GM10248 (cell line): Measurements from ENCODE around the gene SGCA.

ENCODE experiments used
- CTCF ChIA-PET: fragments of 300-600 bp; sonication (Branson Sonifier 250); formaldehyde crosslinking; extraction: SDS; loops from one replicate; lab custom pipeline; 2021; ENCODE audit warnings: antibody characterized with exemption; lab: Yijun Ruan, JAX
- POLR2A ChIA-PET: fragments of 350-650 bp; sonication (Branson Sonifier 250); formaldehyde crosslinking; extraction: SDS; loops from one replicate; lab custom pipeline; 2020; ENCODE audit warnings: antibody characterized with exemption; lab: Yijun Ruan, JAX
- DNase-seq: peaks from one replicate; pipeline ENCODE4 v3.0.0; 2012; ENCODE audit errors: extremely low spot score
- TF ChIP-seq, protein P1 (sequence below): IDR thresholded peaks from 2 replicates; pipeline ENCODE4 v1.5.1; 2012; ENCODE audit warnings: mild to moderate bottlenecking, low read depth; ENCODE audit errors: extremely low read depth, missing control alignments, control extremely low read depth

Gene SGCA

DNA sequence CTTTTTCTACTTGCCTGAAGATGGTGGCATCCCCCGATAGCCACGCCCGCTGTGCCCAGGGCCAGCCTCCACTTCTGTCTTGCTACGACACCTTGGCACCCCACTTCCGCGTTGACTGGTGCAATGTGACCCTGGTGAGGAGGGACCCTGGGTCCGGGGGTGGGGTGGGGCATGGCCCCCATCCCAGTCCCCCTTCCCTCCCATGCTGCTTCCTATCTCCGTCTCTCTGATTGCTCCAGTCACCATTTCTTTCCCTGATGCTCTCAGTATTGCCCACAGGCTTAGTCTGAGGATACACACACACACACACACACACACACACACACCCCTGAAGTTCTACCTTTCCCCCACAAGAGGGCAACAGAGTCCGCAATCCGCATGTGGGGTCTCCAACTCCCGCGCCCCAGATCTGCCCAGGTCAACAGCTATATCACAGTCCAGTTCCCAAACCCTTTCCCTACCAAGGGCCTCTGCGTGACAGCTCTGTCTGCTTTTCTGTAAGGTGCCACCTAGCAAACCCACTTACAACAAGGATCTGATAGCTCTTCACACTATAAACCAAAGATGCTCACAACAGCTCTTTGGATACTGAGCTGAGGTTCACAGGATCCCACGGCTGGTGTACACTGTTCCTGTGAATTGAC is 3.4 kb downstream of the SGCA start:
- ChIA-PET CTCF (interaction anchor here (0.7 to 6.4 kb wide), 43 partner anchors 8 to 177 kb away, joined by 3 to 107 read pairs (median 6); partner anchors contain the start of genes COL1A1, PPP1R9B, TMEM92 and XYLT2), POLR2A (no interaction called here)
- peak; percentile 75 for DNase-seq
- TF ChIP-seq, protein P1, sequence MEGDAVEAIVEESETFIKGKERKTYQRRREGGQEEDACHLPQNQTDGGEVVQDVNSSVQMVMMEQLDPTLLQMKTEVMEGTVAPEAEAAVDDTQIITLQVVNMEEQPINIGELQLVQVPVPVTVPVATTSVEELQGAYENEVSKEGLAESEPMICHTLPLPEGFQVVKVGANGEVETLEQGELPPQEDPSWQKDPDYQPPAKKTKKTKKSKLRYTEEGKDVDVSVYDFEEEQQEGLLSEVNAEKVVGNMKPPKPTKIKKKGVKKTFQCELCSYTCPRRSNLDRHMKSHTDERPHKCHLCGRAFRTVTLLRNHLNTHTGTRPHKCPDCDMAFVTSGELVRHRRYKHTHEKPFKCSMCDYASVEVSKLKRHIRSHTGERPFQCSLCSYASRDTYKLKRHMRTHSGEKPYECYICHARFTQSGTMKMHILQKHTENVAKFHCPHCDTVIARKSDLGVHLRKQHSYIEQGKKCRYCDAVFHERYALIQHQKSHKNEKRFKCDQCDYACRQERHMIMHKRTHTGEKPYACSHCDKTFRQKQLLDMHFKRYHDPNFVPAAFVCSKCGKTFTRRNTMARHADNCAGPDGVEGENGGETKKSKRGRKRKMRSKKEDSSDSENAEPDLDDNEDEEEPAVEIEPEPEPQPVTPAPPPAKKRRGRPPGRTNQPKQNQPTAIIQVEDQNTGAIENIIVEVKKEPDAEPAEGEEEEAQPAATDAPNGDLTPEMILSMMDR: peak; percentile 84

DNA sequence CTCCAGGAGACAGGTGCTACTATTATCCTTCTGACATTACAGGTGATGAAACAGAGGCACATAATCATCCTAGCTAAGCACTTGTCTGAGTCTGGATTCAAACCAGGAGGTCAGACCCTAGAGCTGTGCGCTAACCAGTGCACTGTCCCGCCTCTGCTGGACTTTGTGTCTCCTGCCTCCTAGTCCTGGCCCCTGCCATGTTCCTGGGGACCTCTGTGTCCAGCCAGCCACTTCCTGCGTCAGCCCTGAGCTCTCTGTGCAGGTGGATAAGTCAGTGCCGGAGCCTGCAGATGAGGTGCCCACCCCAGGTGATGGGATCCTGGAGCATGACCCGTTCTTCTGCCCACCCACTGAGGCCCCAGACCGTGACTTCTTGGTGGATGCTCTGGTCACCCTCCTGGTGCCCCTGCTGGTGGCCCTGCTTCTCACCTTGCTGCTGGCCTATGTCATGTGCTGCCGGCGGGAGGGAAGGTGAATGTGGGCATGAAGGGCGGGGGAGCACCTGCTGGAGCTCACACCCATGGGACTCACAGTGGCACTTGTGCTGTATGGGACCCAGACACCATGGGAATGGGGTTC is 4.2 kb downstream of the SGCA start:
- DNase-seq: no peak
- CTCF ChIA-PET: interaction anchor here (0.7 to 6.4 kb wide), 43 partner anchors 8 to 192 kb away, joined by 3 to 107 read pairs (median 6); partner anchors contain the start of genes COL1A1, PPP1R9B, TMEM92 and XYLT2
- POLR2A ChIA-PET: no interaction called here

DNA sequence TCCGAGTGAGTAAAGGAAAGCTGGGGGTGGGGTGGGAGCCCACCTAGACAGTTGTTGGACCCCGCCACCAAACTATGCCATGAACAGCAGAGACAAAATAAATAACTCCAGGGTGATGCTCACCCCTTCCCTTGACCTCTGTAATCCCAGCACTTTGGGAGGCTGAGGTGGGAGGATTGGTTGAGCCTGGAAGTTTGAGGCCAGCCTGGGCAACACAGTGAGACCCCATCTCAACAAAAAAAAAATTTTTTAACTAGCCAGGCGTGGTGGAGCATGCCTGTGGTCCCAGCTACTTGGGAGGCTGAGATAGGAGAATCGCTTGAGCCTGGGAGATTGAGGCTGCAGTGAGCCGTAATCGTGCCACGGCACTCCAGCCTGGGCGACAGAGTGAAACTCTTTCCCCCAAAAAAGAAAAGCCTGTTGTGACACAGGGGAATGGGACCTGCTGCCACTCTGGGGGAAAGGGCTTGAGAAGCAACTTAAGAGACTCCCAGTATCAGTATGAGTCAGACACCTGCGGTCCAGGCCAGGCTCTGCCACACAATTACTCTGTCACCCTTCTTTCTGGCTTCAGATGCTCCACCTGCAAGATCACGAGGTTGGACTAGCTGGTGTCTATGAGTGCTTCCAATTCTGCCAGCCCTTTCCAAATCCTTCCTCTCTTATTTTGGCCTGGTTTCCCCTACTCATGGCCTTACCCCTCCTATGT is 5.0 kb downstream of the SGCA start:
- TF ChIP-seq, protein P1: no peak
- CTCF ChIA-PET: interaction anchor here (0.9 to 6.4 kb wide), 19 partner anchors 7 to 192 kb away, joined by 3 to 107 read pairs (median 16); partner anchors contain the start of genes COL1A1, PPP1R9B and TMEM92
- POLR2A ChIA-PET: no interaction called here
- peak; percentile 73 for DNase-seq

More for the DNA sequence above, 4.2 kb downstream of the SGCA start:
- TF ChIP-seq, protein P1: no peak

DNA sequence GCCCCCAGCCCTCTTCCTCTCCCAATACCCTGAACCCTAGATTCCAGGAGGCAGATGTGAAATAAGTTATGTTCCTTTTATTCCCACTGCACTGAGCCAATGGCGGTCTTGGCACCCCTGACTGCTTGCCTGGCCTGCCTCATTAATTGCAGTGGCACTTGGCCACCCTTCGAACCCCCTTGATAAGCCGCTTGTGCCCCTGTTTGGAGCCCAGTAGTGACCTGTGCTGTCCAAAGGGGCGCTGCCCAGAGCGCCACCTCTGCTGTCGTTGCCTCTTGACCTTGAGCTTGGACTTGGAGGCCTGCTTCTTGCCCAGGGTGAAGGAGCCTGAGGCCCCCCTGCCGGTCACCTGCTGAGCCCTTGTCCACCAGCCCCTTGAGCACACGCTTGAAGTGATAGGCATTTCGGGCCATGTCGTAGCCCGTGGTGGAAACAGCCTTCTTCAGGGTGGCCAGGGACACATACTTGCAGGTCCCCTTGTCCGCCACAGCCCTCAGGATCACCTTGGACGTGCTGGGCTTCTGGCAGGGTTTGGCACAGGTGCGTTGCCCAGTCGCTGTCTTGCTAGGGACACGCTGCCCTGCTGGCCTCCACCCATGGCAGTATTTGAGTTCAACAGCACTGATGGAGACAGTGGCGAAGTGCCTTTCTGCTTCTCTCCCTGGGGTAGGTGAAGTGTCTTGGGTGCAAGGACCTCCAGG is 5.7 kb downstream of the SGCA start:
- TF ChIP-seq, protein P1: no peak
- POLR2A ChIA-PET: no interaction called here
- CTCF ChIA-PET: interaction anchor here (0.8 to 4.6 kb wide), 9 partner anchors 10 to 123 kb away, joined by 3 to 58 read pairs (median 5); partner anchors contain the start of genes COL1A1 and TMEM92
- no peak for DNase-seq

DNA sequence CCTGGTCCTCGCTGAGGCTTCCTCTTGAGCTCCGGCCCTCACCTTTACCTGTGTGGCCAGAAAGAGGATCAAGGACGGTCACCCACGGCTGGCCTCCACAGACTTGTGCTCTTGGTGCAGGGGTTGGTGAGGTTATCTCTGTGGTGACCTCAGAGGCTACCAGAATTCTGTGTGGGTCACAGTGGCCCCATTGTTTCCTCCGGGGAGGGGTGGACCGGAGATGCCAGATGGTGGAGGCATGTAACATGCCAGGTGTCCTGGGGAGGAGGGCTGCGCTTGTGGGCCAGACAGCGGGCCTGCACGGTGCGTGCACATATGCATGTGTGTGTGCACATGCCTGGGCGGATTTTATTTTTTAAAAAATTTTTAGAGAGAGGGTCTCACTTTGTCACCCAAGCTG is 6.3 kb downstream of the SGCA start:
- POLR2A ChIA-PET: no interaction called here
- DNase-seq: no peak
- TF ChIP-seq, protein P1: no peak
- CTCF ChIA-PET: interaction anchor here (0.7 to 4.6 kb wide), 9 partner anchors 11 to 123 kb away, joined by 3 to 58 read pairs (median 4); partner anchors contain the start of gene TMEM92

DNA sequence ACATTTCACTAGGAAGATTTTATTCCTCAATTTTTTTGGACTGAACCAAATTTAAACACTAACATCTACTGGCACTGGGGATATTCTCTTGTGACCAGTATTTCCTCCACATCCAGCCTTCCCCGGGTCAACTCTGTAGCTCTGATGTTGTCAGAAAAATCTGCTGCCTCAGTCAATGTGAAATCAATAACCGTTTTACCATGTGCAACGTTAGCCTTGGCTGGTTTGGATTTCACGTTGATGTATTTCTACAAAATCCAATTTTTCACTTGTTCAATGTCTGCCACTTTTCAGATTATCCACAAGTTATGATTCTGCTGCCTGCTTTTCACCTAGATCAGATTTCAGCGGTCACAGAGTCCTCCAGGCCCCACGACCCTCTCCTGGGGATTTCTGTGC is 7.1 kb downstream of the SGCA start:
- no peak for DNase-seq
- ChIA-PET POLR2A (no interaction called here), CTCF (interaction anchor here (0.7 to 4.2 kb wide), 8 partner anchors 12 to 101 kb away, joined by 3 to 30 read pairs (median 4); partner anchors contain the start of gene TMEM92)
- TF ChIP-seq, protein P1: no peak
